Upper lobe of right lung (tissue), 1 donor: ENCODE measurements around the gene TMEM204. TPM values are rescaled to one million over a fixed set of nuclear protein-coding genes. Genes with fewer than 3 reads are reported as not detected.

ENCODE experiments used
- ATAC-seq: fragments of 200-7000 bp; cut with Tn5 transposase; one replicate; pipeline ENCODE4 v1.9.1; 2020; ENCODE audit warnings: mild to moderate bottlenecking, moderate library complexity
- DNase-seq: peaks from one replicate; pipeline ENCODE4 v3.0.0-alpha.2; 2020
- H3K27ac ChIP-seq: fragments of 200-600 bp; one replicate; pipeline ENCODE4 v1.8.0; 2022
- H3K27me3 ChIP-seq: fragments of 200-600 bp; one replicate; pipeline ENCODE4 v1.8.0; 2022; ENCODE audit warnings: mild to moderate bottlenecking
- H3K36me3 ChIP-seq: fragments of 200-600 bp; one replicate; pipeline ENCODE4 v1.8.0; 2022
- H3K4me1 ChIP-seq: fragments of 200-600 bp; one replicate; pipeline ENCODE4 v1.8.0; 2022
- H3K4me3 ChIP-seq: fragments of 200-600 bp; one replicate; pipeline ENCODE4 v1.8.0; 2022; ENCODE audit warnings: mild to moderate bottlenecking
- H3K9me3 ChIP-seq: fragments of 200-600 bp; one replicate; pipeline ENCODE4 v1.8.0; 2022
- CTCF ChIP-seq: fragments of 200-600 bp; IDR thresholded peaks from one replicate; pipeline ENCODE4 v1.8.0; 2022; ENCODE audit warnings: antibody characterized with exemption
- intact Hi-C: fragments of 100-400 bp; cut with DNase I; formaldehyde crosslinking; loops from one replicate; pipeline ENCODE4 v1.11.0; 2022
- total RNA-seq: library from RNA; stranded (reverse); fragmentation: NEBNext Ultra II Directional; extraction: Animal tissue kit (Norgen Biotek cat#: 25700); gene quantifications from one replicate; pipeline ENCODE4 v1.2.1, GENCODE V29; 2021
- donor health status: DM: no; HTN: yes; CAD: no; lungs with severe emphysema.

TMEM204 gene
- total RNA-seq, 1 donor from 2014 or later = 69.2 TPM

- H3K27ac ChIP-seq = no peak overlapping the region
- intact Hi-C loops = no loop called here
- ATAC-seq = no peak
- H3K36me3 ChIP-seq = peaks cover 41% of the 10 kb centered on the region
- no peak for DNase-seq
- no peak for TF ChIP-seq CTCF
- H3K4me1 ChIP-seq = no peaks in the 10 kb centered on the region
- H3K9me3 ChIP-seq = no peaks in the 10 kb centered on the region
- H3K4me3 ChIP-seq = no peak overlapping the region
- H3K27me3 ChIP-seq = no peaks in the 10 kb centered on the region
Measured at GRCh38 chr16:1581804-1582203, 48.3 kb downstream of the TMEM204 start.

GRCh38 chr16:1583180-1583579 lies 49.7 kb downstream of the TMEM204 start:
- no peak for DNase-seq
- no peaks in the 10 kb centered on the region for H3K4me1 ChIP-seq
- no peaks in the 10 kb centered on the region for H3K27me3 ChIP-seq
- no peak for TF ChIP-seq CTCF
- intact Hi-C loops = no loop called here
- ATAC-seq = no peak
- no peaks in the 10 kb centered on the region for H3K9me3 ChIP-seq
- peaks cover 36% of the 10 kb centered on the region for H3K36me3 ChIP-seq
- no peak overlapping the region for H3K27ac ChIP-seq
- H3K4me3 ChIP-seq = no peak overlapping the region

DNA sequence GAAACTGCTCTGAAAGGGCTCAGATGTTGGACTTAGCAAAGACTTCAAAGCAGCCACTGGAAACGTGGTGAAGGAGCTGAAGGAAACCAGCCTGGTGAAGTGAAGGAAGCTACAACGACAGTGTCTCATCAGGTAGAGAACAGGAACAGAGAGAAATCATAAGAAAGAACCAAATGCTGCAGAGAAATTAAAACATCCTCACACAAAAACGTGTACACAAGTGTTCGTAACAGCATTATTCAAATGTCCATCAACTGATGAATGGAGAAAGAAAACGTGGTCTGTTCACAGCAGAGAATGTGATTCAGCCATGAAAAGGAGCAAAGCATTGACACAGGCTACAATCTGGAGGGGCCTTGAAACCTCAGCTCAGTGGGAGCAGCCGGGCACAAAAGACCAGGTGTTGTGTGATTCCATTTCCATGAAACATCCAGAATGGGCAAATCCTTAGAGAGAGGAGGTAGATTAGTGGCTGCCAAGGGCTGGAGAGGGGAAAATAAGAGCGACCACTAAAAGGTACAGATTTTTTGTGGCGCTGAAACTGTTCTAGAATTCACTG lies 51.5 kb downstream of the TMEM204 start:
- no peaks in the 10 kb centered on the region for H3K4me1 ChIP-seq
- intact Hi-C loops = no loop called here
- H3K27ac ChIP-seq = no peak overlapping the region
- ATAC-seq = no peak
- no peak for DNase-seq
- TF ChIP-seq CTCF = no peak
- H3K36me3 ChIP-seq = peaks cover 22% of the 10 kb centered on the region
- H3K4me3 ChIP-seq = no peak overlapping the region
- H3K27me3 ChIP-seq = no peaks in the 10 kb centered on the region
- no peaks in the 10 kb centered on the region for H3K9me3 ChIP-seq

- no peak overlapping the region for H3K27ac ChIP-seq
- H3K9me3 ChIP-seq = no peaks in the 10 kb centered on the region
- intact Hi-C loops = no loop called here
- no peak for DNase-seq
- no peaks in the 10 kb centered on the region for H3K27me3 ChIP-seq
- no peaks in the 10 kb centered on the region for H3K36me3 ChIP-seq
- no peak overlapping the region for H3K4me3 ChIP-seq
- ATAC-seq = no peak
- H3K4me1 ChIP-seq = no peaks in the 10 kb centered on the region
- no peak for TF ChIP-seq CTCF
Measured at GRCh38 chr16:1590366-1590765, 56.9 kb downstream of the TMEM204 start.

- Histone ChIP-seq H3K27me3 (no peaks in the 10 kb centered on the region), H3K27ac (no peak overlapping the region), H3K4me1 (no peaks in the 10 kb centered on the region), H3K36me3 (no peaks in the 10 kb centered on the region), H3K9me3 (no peaks in the 10 kb centered on the region), H3K4me3 (no peak overlapping the region)
- intact Hi-C loops = no loop called here
- DNase-seq (no peak), ATAC-seq (no peak)
- no peak for TF ChIP-seq CTCF
Measured at GRCh38 chr16:1590930-1591705, 57.7 kb downstream of the TMEM204 start.
